Nephron (organoid): ENCODE measurements around the gene GTF3C2.
"Not testable (repeated sequence)": the region's sequence is repeated elsewhere in the genome, so short reads cannot be mapped to it uniquely, and the experiment has no call there.

Experiments
- H3K27ac Mint-ChIP-seq, 3 experiments: 2 replicates each; pipeline ENCODE4 v1.8.0; 2020; ENCODE audit warnings: mixed read lengths in 3 of 3, mild to moderate bottlenecking in 2 of 3, moderate library complexity in 1 of 3
- H3K27me3 Mint-ChIP-seq: 2 replicates; pipeline ENCODE4 v1.8.0; 2021; ENCODE audit warnings: low read depth, mild to moderate bottlenecking, moderate library complexity, mixed read lengths
- H3K36me3 Mint-ChIP-seq: 2 replicates; pipeline ENCODE4 v1.8.0; 2020; ENCODE audit warnings: low read depth, mixed read lengths
- H3K4me1 Mint-ChIP-seq: 2 replicates; pipeline ENCODE4 v1.8.0; 2020; ENCODE audit warnings: mixed read lengths
- H3K4me3 Mint-ChIP-seq, 3 experiments: 2 replicates each; pipeline ENCODE4 v1.8.0; 2020; ENCODE audit warnings: mild to moderate bottlenecking in 3 of 3, mixed read lengths in 3 of 3, moderate library complexity in 2 of 3
- H3K9me3 Mint-ChIP-seq: 2 replicates; pipeline ENCODE4 v1.8.0; 2020; ENCODE audit warnings: mixed read lengths
- CTCF ChIP-seq, 3 experiments: fragments of 200-600 bp; sonication (generic); IDR thresholded peaks; one replicate each; pipeline ENCODE4 v1.5.0; 2021; ENCODE audit warnings: antibody characterized with exemption in 3 of 3; ENCODE audit not compliant: unreplicated experiment in 3 of 3

GTF3C2 gene

GRCh38 chr2:27306573-27307286, 49.8 kb downstream of the GTF3C2 start:
- Mint-ChIP-seq H3K27me3 (peaks cover 58% of the 10 kb centered on the region), H3K4me1 (no peaks in the 10 kb centered on the region), H3K27ac (no peak overlapping the region), H3K9me3 (peaks cover 6% of the 10 kb centered on the region), H3K4me3 (no peak overlapping the region), H3K36me3 (peaks cover 18% of the 10 kb centered on the region)
- no peak for TF ChIP-seq CTCF (IDR thresholded peaks at IDR 0.05; ENCODE audit: unreplicated experiment in 3 of 3)

GRCh38 chr2:27306136-27306535, 50.4 kb downstream of the GTF3C2 start:
- Mint-ChIP-seq H3K4me1 (no peaks in the 10 kb centered on the region), H3K4me3 (no peak overlapping the region), H3K27ac (no peak overlapping the region)

GRCh38 chr2:27305516-27305915, 51.0 kb downstream of the GTF3C2 start:
- Mint-ChIP-seq H3K27me3 (peaks cover 58% of the 10 kb centered on the region), H3K9me3 (peaks cover 6% of the 10 kb centered on the region), H3K27ac (no peak overlapping the region), H3K4me3 (no peak overlapping the region), H3K36me3 (peaks cover 10% of the 10 kb centered on the region), H3K4me1 (no peaks in the 10 kb centered on the region)
- TF ChIP-seq CTCF (IDR thresholded peaks at IDR 0.05; ENCODE audit: unreplicated experiment in 3 of 3) = no peak

More at GRCh38 chr2:27306136-27306535, 50.4 kb downstream of the GTF3C2 start:
- no peak for TF ChIP-seq CTCF (IDR thresholded peaks at IDR 0.05; ENCODE audit: unreplicated experiment in 3 of 3)
- H3K9me3 Mint-ChIP-seq = peaks cover 6% of the 10 kb centered on the region
- H3K36me3 Mint-ChIP-seq = peaks cover 12% of the 10 kb centered on the region
- H3K27me3 Mint-ChIP-seq = peaks cover 58% of the 10 kb centered on the region

GRCh38 chr2:27304488-27305240, 51.9 kb downstream of the GTF3C2 start:
- H3K4me1 Mint-ChIP-seq = no peaks in the 10 kb centered on the region
- no peak for TF ChIP-seq CTCF (IDR thresholded peaks at IDR 0.05; ENCODE audit: unreplicated experiment in 3 of 3)
- H3K4me3 Mint-ChIP-seq = no peak overlapping the region
- peaks cover 7% of the 10 kb centered on the region for H3K36me3 Mint-ChIP-seq
- peaks cover 6% of the 10 kb centered on the region for H3K9me3 Mint-ChIP-seq
- peaks cover 54% of the 10 kb centered on the region for H3K27me3 Mint-ChIP-seq
- H3K27ac Mint-ChIP-seq = no peak overlapping the region

GRCh38 chr2:27303093-27304025, 53.2 kb downstream of the GTF3C2 start:
- peak; percentile 84 to 92 (median 84) for TF ChIP-seq CTCF (IDR thresholded peaks at IDR 0.05; ENCODE audit: unreplicated experiment in 3 of 3)
- Mint-ChIP-seq H3K36me3 (peaks cover under 1% of the 10 kb centered on the region), H3K4me3 (no peak overlapping the region), H3K27me3 (peaks cover 48% of the 10 kb centered on the region), H3K9me3 (peaks cover 6% of the 10 kb centered on the region), H3K27ac (no peak overlapping the region), H3K4me1 (no peaks in the 10 kb centered on the region)

- H3K9me3 Mint-ChIP-seq, H3K36me3 Mint-ChIP-seq, H3K27ac Mint-ChIP-seq, H3K4me1 Mint-ChIP-seq, H3K4me3 Mint-ChIP-seq: not testable (repeated sequence)
- peaks cover 25% of the 10 kb centered on the region for H3K27me3 Mint-ChIP-seq
Measured at GRCh38 chr2:27300606-27301005, 56.0 kb downstream of the GTF3C2 start.
